ENCODE measurements around the gene ZNF524.

Gene ZNF524

GRCh38 chr19:55642153-55643002 is 42.3 kb downstream of the ZNF524 start:
- DNase-seq (ENCODE audit: low read depth, low spot score): no peak

GRCh38 chr19:55643003-55643886 is 43.2 kb downstream of the ZNF524 start, which contains the start of gene ZNF581:
TSS of gene ZNF581 (plus strand) at chr19:55643649. CDS start at chr19:55644572, 923 bp downstream.
- no peak for DNase-seq (ENCODE audit: low read depth, low spot score)

GRCh38 chr19:55643887-55644176 is 43.7 kb downstream of the ZNF524 start:
- DNase-seq (ENCODE audit: low read depth, low spot score): no peak

GRCh38 chr19:55644191-55644833 is 44.2 kb downstream of the ZNF524 start:
- no peak for DNase-seq (ENCODE audit: low read depth, low spot score)

- DNase-seq (ENCODE audit: low read depth, low spot score): no peak
These were observed 44.9 kb downstream of the ZNF524 start for GRCh38 chr19:55644842-55645511.

GRCh38 chr19:55645512-55645881 is 45.4 kb downstream of the ZNF524 start:
- no peak for DNase-seq (ENCODE audit: low read depth, low spot score)

- no peak for DNase-seq (ENCODE audit: low read depth, low spot score)
These were observed 47.0 kb downstream of the ZNF524 start for GRCh38 chr19:55646889-55647731.

GRCh38 chr19:55647732-55648584 is 47.9 kb downstream of the ZNF524 start, which contains the start of gene CCDC106:
TSS of gene CCDC106 (plus strand) at chr19:55648212. CDS start at chr19:55649047, 835 bp downstream.
- DNase-seq (ENCODE audit: low read depth, low spot score): no peak

- DNase-seq (ENCODE audit: low read depth, low spot score): no peak
These were observed 48.6 kb downstream of the ZNF524 start for GRCh38 chr19:55648585-55649267.

GRCh38 chr19:55649268-55650125 is 49.4 kb downstream of the ZNF524 start:
- no peak for DNase-seq (ENCODE audit: low read depth, low spot score)

GRCh38 chr19:55650126-55650557 is 50.1 kb downstream of the ZNF524 start:
- no peak for DNase-seq (ENCODE audit: low read depth, low spot score)

GRCh38 chr19:55650602-55651230 is 50.6 kb downstream of the ZNF524 start:
- no peak for DNase-seq (ENCODE audit: low read depth, low spot score)

- DNase-seq (ENCODE audit: low read depth, low spot score): no peak
These were observed 51.1 kb downstream of the ZNF524 start for GRCh38 chr19:55651236-55651635.

- DNase-seq (ENCODE audit: low read depth, low spot score): no peak
These were observed 52.4 kb downstream of the ZNF524 start for GRCh38 chr19:55652311-55653128.
